Measurements from ENCODE around the gene G3BP1.
"Not testable (repeated sequence)": the region's sequence is repeated elsewhere in the genome, so short reads cannot be mapped to it uniquely, and the experiment has no call there.

The G3BP1 gene

DNA sequence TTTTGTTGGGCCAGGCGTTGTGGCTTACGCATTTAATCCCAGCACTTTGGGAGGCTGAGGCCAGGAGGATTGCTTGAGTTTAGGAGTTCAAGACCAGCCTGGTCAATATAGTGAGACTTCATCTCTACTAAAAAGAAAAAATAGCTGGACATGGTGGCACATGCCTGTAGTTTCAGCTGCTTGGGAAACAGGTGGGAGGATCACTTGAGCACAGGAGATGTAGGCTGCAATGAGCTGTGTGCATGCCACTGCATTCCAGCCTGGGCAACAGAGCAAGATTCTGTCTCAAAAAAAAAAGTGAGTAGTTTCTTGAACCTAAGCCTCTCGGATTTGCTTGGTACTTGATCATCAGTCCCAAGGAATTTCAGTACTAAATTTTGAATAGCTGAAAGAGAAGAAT lies 26.9 kb downstream of the G3BP1 start:
- DNase-seq (ENCODE audit: low read depth), result no peak

DNA sequence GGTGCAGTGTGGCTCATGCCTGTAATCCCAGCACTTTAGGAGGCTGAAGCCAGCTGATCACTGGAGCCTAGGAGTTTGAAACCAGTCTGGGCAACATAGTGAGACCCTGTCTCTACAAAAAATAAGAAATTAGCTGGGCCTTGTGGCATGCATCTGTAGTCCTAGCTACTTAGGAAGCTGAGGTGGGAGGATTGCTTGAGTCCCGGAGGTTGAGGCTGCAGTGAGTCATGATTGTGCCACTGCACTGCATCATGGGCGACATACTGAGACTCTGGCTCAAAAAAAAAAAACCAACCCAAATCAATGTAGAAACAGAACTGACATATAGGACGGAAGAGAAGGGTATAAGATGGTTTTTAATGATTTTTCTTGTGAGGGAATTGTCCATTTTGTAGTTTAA lies 27.7 kb downstream of the G3BP1 start:
- DNase-seq (ENCODE audit: low read depth), result peak; percentile 8

DNA sequence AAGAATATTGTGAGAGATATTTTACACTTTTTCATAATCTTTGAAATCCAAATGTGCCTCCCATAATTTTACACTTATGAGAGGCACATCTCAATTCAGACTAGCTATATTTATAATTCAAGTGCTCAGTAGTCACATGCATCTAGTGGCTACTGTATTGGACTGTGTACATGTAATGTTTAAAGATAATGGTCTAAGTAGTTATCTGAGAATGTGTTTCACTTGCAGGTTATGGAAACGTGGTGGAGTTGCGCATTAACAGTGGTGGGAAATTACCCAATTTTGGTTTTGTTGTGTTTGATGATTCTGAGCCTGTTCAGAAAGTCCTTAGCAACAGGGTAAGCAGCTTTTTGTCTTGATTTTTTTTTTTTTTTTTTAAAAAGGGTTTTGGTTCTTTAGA lies 28.8 kb downstream of the G3BP1 start:
- DNase-seq (ENCODE audit: low read depth), result no peak

DNA sequence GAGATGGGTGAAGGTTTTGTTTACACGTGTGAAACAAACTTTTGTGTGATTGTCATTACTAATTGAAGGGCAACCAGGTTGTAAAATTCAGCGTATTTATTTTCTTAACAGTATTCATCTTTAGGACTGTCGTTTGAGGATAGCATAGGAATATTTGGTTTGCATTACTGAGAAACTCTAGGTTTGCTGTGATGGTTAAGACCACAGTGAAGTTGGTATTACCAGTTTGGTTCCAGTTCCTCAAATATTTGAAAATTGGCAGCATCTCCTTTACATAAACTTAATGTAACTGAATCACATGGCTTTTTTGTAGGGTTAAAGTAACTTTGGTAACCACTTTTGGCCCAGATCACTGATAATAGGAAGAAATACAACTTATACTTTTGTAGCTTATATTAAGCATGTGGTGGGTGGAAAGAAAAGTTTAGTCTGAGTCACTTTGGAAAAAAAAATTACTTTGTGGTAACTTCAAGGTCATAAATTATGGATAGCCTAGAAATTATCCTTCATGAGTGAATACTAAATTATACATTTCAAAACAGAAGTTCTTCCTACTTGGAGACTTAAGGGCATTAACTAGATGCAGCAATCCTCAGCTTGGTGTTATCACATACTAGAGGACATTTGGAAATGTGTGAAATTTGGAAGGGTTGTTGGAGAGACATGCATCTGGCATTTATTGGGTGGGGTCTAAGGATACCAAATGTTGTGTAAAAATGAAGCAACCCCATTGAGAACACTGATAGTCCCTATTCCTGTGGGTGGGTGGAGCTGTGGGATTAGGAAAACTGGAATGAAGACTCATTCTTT lies 33.9 kb downstream of the G3BP1 start:
- no peak for DNase-seq (ENCODE audit: low read depth)

DNA sequence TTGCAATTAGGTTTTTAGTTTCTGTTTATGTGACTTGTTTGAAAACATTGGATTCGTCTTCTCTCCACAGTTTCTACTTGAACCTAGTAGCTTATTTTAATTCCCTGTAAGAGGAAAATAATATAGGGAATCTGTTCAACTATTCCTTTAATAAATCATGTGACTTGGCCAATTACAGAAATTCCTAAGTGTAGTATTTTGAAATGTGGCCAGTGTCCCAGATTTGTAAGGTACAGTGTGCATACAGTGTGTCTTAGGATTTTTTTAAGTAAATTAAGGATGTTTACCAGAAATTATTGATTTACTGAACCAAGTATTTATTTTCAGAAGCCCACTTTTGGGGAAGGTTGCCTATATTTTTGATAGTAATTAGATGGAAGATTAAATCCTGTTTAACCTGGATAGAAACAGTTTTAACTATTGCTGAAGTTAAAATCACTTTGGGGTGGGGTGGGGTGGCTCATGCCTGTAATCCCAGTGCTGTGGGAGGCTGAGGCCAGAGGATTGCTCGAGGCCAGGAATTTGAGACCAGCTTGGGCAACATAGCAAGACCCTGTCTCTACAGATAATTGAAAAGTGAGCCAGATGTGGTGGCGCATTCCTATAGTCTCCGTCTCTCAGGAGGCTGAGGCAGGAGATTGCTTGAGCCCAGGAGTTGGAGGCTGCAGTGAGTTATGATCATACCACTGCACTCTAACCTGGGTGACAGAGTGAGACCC lies 36.9 kb downstream of the G3BP1 start:
- no peak for DNase-seq (ENCODE audit: low read depth)

DNA sequence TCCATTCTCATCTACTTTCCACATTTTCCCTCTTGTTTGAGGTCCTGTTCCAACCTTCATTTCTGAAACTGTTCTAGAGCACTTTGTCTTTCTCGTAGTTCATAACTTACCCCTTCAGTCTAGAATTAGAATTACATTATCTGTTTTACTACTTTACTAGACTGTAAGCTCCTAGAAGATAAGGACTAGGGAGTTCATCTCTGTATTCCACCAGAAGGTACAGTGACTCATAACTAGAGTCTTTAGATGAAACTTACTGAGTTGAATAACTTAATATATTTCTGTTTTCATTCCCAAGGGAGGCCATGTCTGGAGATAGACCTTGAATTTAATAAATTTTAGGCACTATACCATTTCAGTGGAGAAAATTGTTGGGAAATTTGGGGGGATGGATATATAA lies 38.7 kb downstream of the G3BP1 start:
- DNase-seq (ENCODE audit: low read depth), result no peak

DNA sequence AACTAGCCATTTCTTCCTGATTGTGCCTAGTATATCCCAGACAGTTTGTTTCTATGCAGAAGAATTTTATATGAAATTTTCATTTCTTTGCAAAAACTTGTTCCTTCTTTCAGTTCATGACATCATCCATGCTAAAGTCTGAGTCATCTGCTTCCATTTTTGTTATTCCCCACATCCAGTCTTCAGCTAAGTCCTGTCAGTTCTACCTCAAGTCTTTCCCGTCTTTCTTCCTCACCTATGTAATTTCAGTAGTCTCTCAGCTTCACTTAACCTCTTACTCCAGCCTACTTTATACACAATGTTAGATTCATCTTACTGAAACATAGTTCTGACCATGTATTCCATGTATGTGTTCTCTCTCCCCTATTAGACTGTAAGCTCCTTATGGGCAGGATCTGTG lies 39.1 kb downstream of the G3BP1 start:
- DNase-seq (ENCODE audit: low read depth), result no peak

DNA sequence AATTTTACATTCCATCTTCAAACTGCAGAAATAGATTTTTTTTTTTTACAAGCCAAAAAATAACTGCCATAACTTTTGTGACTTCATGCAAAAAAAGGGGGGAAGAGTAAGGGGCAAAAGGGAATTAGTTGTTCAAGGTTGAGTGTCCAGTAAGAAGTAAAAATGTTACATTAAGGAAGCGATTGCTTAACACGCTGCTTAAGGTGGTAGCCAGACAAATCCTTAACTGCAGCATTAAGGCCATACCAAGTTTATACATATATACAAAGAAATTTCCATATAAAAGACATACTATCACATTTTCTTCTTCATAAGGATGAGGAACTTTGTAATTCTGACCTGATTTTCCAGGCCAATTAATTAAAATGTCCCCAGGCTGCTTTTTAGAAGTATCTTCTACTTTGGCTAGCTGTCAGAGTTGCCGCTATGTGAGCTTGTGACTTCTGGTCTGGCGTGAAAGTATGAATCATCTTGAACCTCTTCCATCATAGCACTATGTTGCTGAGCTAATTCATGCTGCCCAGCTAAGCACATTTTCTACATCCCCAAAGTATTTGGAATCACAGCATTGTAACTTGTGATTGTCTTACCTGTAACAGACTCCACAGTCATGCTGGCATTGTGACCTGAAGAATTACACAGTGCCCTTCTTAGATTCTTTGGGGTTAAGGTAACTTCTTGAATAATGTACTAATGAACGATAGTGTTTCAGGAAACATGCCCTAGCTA lies 40.0 kb downstream of the G3BP1 start:
- DNase-seq (ENCODE audit: low read depth), result no peak

DNA sequence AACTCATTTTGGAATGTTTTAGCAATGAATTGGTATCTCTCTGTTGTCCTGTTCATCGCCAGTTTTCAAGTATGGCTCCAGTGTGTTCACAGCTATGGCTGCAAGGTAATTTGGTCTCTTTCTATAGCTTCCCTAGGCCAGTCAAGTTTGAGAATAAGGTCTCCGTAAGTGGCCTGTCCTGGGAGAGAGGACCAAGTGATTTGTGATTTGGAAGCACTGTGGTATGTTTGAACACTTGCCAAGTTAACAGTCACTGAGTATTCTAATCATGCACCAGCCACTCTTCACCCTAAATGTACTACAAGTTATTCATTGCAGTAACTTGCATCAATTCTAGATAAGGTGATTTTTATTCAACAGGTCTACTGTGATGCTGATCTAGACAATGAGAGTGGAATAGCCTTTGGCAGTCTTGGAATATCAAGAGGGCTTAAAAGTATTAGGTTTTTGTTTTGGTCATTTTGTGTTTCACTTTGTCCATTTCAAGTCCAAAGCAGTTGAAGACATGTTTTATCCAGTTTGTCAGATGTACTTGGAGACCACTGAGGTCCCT lies 41.1 kb downstream of the G3BP1 start:
- DNase-seq (ENCODE audit: low read depth), result no peak

DNA sequence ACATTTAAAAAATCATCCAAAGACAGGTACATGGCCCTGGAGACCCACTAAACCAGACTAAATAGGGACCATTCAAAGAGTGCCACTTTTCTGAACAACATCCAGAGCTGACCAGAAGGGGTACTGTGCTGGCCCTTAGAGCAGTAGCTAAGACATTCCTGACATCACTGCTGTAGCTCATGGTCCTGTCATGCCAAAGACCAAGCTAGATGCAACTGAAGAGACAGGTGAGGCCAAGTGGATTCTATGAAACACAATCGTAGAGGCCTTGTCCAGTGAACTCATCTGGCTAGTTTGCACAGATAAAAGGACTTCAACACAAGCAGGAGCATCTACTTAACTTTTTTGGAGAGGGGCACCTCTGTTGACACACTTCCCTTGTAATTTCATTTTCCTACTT lies 43.3 kb downstream of the G3BP1 start:
- DNase-seq (ENCODE audit: low read depth), result no peak

DNA sequence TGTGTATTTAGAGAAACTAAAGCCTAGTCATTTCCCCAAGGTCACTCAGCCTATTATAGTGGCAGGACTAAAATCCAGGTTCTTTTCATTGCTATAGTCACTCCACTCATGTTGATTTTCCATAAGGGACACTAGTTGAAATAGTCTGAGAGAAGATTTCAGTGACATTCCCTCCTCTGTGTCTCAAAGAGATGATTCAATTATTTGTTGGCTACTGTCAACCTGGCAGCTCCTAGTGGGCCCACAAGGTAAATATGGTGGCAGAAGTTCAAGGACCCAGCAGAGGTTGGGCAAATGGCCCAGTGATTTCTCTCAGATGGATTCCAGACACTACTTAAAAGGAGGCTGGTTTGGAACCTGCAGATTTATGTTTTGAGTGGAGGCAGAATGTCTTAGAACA lies 48.1 kb downstream of the G3BP1 start:
- DNase-seq (ENCODE audit: low read depth), result no peak

DNA sequence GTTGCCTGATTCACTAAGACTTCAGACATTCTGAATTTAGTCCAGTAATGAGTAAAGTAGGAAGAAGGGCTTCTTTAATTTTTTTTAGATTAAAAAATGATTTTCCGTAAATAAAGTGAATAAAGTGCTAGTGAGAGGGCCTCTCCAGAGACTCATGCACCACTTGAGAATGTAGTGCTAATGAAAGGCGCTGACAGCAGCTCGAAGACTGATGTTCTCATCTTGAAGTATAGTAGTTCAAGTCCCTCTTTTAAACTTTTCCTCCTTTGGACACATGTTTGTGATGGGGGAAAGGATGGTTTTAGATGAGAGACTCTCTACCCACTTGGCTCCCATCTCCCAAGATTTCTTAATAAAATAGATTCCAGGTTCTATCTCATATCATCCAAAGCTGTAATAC lies 48.5 kb downstream of the G3BP1 start:
- no peak for DNase-seq (ENCODE audit: low read depth)

DNA sequence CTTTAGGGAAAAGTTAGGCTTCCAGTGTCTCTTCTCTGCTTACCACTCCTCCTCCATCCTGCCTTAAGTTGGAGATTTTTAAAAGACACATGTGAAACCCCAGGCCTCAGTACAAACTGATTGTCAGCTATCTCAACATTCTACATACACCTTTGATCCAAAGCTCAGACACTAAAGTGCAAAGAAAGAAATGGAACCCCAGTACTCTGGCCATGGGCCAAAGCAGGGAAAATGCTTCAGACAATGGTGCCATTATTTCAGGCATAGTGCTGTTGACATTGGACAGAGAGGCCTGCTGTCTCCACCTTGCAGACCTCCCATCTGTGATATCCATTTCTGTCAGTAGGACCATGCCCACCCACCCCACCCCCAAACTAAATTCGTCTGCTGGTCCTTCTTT lies 49.1 kb downstream of the G3BP1 start:
- DNase-seq (ENCODE audit: low read depth), result no peak

DNA sequence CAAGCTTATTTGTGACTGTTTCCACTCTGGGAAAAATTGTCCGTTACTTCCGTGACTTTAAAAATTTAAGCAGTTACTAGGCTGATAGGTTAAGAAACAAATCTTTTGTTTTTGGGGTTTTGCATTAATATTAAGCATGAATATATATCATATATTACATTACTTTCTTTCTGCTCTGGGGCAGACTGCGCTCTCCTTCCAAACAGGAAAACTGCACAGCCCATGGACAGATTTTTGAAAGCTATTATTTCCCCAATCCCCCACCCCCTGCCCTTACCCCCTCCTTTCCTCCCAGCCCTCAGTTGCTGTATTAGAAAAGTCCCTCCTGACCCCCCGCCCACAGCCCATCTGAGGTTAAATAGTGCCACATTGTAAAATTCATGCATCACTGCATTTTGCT lies 50.4 kb downstream of the G3BP1 start:
- no peak for DNase-seq (ENCODE audit: low read depth)

DNA sequence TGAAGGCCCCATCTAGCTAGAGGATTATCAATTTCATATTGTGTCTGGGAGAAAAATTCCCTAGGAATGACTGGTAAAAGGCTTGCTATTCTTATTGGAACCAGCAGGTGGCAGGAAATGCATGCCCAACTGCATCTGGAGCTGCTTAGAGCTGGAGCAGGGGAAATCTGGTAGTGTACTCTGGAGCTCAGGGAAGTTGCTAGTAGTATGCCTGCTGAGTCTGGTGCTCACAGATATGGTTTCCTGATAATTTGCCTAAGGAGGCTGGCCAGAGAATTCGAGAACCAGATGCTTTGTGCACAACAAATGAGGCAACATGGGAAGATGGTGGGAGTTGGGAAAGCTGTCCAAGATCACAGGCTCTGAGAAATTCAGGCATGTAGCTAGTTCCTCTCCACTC lies 53.7 kb downstream of the G3BP1 start:
- peak; percentile 3 for DNase-seq (ENCODE audit: low read depth)

DNA sequence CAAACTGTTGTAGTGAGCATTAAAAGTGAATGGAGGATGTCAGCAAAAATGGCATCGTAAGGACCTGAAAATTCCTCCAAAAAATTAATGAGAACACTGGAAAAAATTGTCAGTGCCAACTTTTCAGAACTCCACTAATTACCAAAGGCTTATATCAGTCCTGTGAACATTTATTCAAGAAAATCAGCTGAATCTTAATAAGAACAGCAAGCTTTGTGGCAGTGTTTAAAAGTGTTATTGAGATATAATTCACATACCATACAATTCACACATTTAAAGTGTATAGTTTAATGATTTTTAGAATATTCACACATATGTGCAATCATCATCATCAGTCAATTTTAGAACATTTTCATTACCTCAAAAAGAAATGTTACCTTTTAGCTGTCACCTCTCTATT lies 57.6 kb downstream of the G3BP1 start:
- no peak for DNase-seq (ENCODE audit: low read depth)

DNA sequence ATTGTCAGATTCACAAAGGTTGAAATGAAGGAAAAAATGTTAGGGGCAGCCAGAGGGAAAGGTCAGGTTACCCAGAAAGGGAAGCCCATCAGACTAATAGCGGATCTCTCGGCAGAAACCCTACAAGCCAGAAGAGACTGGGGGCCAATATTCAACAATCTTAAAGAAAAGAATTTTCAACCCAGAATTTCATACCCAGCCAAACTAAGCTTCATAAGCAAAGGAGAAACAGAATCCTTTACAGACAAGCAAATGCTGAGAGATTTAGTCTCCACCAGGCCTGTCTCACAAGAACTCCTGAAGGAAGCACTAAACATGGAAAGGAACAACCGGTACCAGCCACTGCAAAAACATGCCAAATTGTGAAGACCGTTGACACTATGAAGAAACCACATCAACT lies 61.1 kb downstream of the G3BP1 start:
- not testable (repeated sequence) for DNase-seq (ENCODE audit: low read depth)

DNA sequence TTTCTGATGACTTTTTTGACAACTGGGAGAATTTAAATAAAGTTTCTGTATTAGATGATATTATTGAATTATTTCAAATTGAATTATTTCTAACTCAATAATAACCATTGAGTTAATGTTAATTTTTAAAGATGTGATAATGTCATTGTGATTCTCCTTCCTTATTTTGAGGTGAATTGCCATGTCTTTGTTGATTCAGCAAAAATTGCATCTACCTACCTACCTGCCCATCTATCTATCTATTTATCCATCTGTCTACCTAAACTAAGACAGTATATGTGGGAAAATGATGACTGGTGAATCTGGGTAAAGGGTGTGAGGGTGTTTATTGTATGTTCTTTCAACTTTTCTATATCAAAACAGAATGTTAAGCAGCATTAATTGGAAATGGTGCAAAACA lies 75.0 kb downstream of the G3BP1 start:
- DNase-seq (ENCODE audit: low read depth), result no peak

DNA sequence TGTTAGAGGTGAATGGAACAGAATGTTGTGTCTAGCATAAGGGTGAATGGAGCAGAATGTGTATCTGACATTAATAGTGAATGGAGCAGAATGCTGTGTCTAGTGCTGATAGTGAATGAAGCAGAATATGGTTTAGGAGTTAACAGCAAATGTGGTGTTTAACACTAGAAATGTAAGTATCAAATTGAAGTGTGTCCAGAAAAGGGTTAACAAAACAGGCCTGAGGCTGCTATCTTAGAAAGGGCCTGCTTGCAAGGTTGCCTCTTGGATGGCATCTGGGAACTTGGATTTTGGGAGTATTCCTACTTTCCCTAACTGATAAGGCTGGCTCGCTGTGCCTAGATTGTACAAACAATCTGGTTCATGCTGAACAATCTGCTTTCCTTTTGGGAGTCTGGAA lies 76.1 kb downstream of the G3BP1 start:
- DNase-seq (ENCODE audit: low read depth), result no peak

DNA sequence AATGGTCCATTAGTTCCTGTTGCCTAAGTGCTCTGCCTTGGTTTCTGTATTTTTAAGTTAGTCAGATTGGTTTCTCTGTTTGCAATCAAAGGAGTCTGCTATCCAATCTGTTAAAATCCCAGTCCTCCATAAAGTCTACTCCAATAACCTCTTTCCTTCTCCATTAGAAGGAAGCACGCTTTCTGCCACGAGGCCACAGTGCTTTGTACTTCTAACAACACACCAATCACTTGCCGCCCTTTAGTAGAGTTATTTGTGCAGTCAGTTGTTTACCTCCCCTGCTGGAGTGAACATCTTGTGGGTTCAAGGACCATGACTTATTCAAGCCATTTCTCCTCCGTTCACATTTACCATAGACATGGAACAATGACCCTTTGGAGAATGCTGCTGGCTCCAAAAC lies 83.9 kb downstream of the G3BP1 start:
- no peak for DNase-seq (ENCODE audit: low read depth)

DNA sequence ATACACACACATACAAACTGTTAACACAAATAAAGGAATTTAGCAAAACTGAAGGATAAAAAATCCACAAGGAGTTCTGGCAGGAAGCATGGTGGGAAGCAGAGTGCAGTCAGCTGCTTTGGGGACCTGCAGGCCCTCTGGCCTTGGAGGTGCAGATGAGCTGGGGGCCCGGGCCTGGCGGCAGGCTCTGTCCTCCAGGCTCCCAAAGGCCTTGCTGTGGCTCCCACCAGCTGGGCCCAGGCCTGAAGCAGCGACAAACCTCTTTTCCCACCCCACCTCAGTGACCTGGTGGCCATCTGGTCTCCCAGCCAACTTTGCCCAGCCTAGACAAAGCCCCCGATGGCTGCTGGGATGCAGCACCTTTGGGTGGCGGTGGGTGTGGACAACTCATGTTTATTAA lies 85.1 kb downstream of the G3BP1 start:
- DNase-seq (ENCODE audit: low read depth), result no peak

DNA sequence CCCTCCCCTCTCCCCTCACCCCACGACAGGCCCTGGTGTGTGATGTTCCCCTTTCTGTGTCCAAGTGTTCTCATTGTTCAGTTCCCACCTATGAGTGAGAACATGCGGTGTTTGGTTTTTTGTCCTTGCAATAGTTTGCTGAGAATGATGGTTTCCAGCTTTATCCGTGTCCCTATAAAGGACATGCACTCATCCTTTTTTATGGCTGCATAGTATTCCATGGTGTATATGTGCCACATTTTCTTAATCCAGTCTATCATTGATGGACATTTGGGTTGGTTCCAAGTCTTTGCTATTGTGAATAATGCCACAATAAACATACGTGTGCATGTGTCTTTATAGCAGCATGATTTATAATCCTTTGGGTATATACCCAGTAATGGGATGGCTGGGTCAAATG lies 89.1 kb downstream of the G3BP1 start:
- not testable (repeated sequence) for DNase-seq (ENCODE audit: low read depth)
